Liver (tissue), 9 donors: ENCODE data around the gene PNPLA6. TPM values are rescaled to one million over a fixed set of nuclear protein-coding genes. Genes with fewer than 3 reads are reported as not detected.

ENCODE experiments used
- DNase-seq: peaks from one replicate; pipeline ENCODE4 v3.0.0-alpha.2; 2017; ENCODE audit warnings: low spot score
- H3K27ac ChIP-seq, 2 donors: one replicate each; pipeline ENCODE4 v1.7.0; 2013; ENCODE audit warnings: inconsistent platforms in 2 of 2, low read length in 2 of 2, control low read depth in 1 of 2, low read depth in 1 of 2, mild to moderate bottlenecking in 1 of 2
- H3K27me3 ChIP-seq, 4 donors: one replicate each; pipeline versions ENCODE4 v1.6.1 to v1.7.0; 2013; ENCODE audit warnings: low read length in 3 of 4, inconsistent platforms in 1 of 4, mild to moderate bottlenecking in 1 of 4, moderate library complexity in 1 of 4; ENCODE audit not compliant: control insufficient read depth in 4 of 4, insufficient read depth in 4 of 4
- H3K36me3 ChIP-seq, 4 donors: one replicate each; pipeline versions ENCODE4 v1.6.1 to v1.7.0; 2013; ENCODE audit warnings: low read length in 3 of 4, mild to moderate bottlenecking in 3 of 4, low read depth in 1 of 4, moderate library complexity in 1 of 4; ENCODE audit not compliant: control insufficient read depth in 4 of 4, insufficient read depth in 3 of 4
- H3K4me1 ChIP-seq, 4 donors: one replicate each; pipeline versions ENCODE4 v1.6.1 to v1.7.0; 2013; ENCODE audit warnings: low read length in 3 of 4, mild to moderate bottlenecking in 3 of 4, moderate library complexity in 1 of 4; ENCODE audit not compliant: control insufficient read depth in 4 of 4, insufficient read depth in 4 of 4
- H3K4me3 ChIP-seq, 3 donors: one replicate each; pipeline versions ENCODE4 v1.6.1 to v1.7.0; 2013; ENCODE audit warnings: low read length in 3 of 3, control low read depth in 1 of 3, low read depth in 1 of 3, mild to moderate bottlenecking in 1 of 3
- H3K9ac ChIP-seq, 2 donors: one replicate each; pipeline ENCODE4 v1.7.0; 2013; ENCODE audit warnings: low read length in 2 of 2, mild to moderate bottlenecking in 2 of 2, moderate library complexity in 2 of 2, control low read depth in 1 of 2, low read depth in 1 of 2
- H3K9me3 ChIP-seq, 4 donors: one replicate each; pipeline versions ENCODE4 v1.6.1 to v1.7.0; 2013; ENCODE audit warnings: low read length in 3 of 4; ENCODE audit not compliant: control insufficient read depth in 4 of 4
- FOXA1 ChIP-seq: IDR thresholded peaks from 2 replicates; pipeline ENCODE4 v1.6.1; 2016; ENCODE audit warnings: antibody characterized with exemption
- FOXA2 ChIP-seq: IDR thresholded peaks from 2 replicates; pipeline ENCODE4 v1.6.1; 2016; ENCODE audit warnings: antibody characterized with exemption
- GABPA ChIP-seq, 2 donors: IDR thresholded peaks in 1 of 2; conservative IDR thresholded peaks in 1 of 2; 2 replicates each; pipeline ENCODE4 v1.6.1; 2016; ENCODE audit warnings: antibody characterized with exemption in 2 of 2, mild to moderate bottlenecking in 1 of 2, moderate library complexity in 1 of 2
- HNF4G ChIP-seq: IDR thresholded peaks from 2 replicates; pipeline ENCODE4 v1.6.1; 2016; ENCODE audit warnings: antibody characterized with exemption
- NR2F2 ChIP-seq: IDR thresholded peaks from 2 replicates; pipeline ENCODE4 v1.6.1; 2016; ENCODE audit warnings: antibody characterized with exemption
- RAD21 ChIP-seq, 2 donors: IDR thresholded peaks; 2 replicates each; pipeline ENCODE4 v1.6.1; 2016; ENCODE audit warnings: antibody characterized with exemption in 2 of 2, mild to moderate bottlenecking in 2 of 2
- SP1 ChIP-seq: IDR thresholded peaks from 2 replicates; pipeline ENCODE4 v1.6.1; 2018; ENCODE audit warnings: antibody characterized with exemption, mild to moderate bottlenecking
- TAF1 ChIP-seq: conservative IDR thresholded peaks from 2 replicates; pipeline ENCODE4 v1.6.1; 2016; ENCODE audit warnings: antibody characterized with exemption, mild to moderate bottlenecking
- YY1 ChIP-seq: IDR thresholded peaks from 2 replicates; pipeline ENCODE4 v1.6.1; 2016; ENCODE audit warnings: antibody characterized with exemption, mild to moderate bottlenecking
- WGBS: extraction: QIAGEN DNeasy Blood & Tissue Kit; methylation state at CpG from one replicate; pipeline ENCODE4 v1.1.7; 2013; 5-methylcytosine and 5-hydroxymethylcytosine counted together
- polyA plus RNA-seq, 2 donors: library from polyadenylated mRNA; stranded (reverse) in 1 of 2; unstranded in 1 of 2; fragments of 200-250 nt in 1 of 2; fragments of >200 nt in 1 of 2; fragmentation: Nextera tagmentation in 1 of 2; extraction: Ambion mirVana in 1 of 2; gene quantifications; one replicate each; pipeline versions ENCODE4 v1.2.1 to v1.2.3, GENCODE V29; 2013 to 2015
- total RNA-seq, 2 donors: library from RNA; depleted of rRNA; stranded (reverse); fragments of >200 nt; gene quantifications; one replicate each; pipeline ENCODE4 v1.2.3, GENCODE V29; 2014
- TF ChIP-seq, protein P1 (sequence below): IDR thresholded peaks from 2 replicates; pipeline ENCODE4 v1.6.1; 2016; ENCODE audit warnings: antibody characterized with exemption
- TF ChIP-seq, protein P2 (sequence below): IDR thresholded peaks from 2 replicates; pipeline ENCODE4 v1.6.1; 2016; ENCODE audit warnings: antibody characterized with exemption
- TF ChIP-seq, protein P3 (sequence below): IDR thresholded peaks from 2 replicates; pipeline ENCODE4 v1.6.1; 2016; ENCODE audit warnings: antibody characterized with exemption, mild to moderate bottlenecking
- donor health status: healthy.
- donor health status: healthy.
- donor health status: healthy.
- donor health status: healthy.
- donor health status: healthy.

PNPLA6 gene
- total and polyA plus RNA-seq, 4 donors = 20.9 to 68.4 (median 28.0) TPM

DNA sequence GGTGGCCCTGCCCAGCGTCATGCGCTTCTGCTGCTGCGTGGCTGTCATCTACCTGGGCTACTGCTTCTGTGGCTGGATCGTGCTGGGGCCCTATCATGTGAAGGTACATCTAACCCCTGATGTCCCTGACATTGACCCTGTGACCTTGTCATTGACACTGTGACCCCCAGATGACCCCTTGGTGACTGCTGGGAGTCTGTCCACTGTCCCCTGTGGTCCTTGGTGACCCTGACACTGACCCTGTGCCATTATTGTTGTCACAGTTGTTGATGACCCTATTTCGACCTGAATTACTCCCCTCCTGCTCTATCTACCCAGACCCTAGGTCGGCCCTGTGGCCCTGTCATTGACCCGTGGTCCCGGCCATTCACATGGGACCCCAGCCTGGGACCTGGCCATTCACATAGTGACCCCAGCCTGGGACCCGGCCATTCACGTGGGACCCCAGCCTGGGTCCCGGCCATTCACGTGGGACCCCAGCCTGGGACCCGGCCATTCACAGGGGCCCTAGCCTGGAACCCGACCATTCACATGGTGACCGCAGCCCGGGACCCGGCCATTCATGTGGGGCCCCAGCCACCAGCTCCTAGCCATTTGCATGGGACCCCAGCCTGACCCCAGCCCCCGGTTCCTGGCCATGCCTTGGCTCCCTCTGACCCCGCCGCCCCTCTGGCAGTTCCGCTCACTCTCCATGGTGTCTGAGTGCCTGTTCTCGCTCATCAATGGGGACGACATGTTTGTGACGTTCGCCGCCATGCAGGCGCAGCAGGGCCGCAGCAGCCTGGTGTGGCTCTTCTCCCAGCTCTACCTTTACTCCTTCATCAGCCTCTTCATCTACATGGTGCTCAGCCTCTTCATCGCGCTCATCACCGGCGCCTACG is 5.7 kb upstream of the PNPLA6 start:
- Histone ChIP-seq H3K4me1 (peaks cover 4 to 16% (median 12%) of the 10 kb centered on the region in 4 donors), H3K9ac (no peak overlapping the region), H3K27me3 (no peaks in the 10 kb centered on the region), H3K9me3 (no peaks in the 10 kb centered on the region), H3K4me3 (no peak overlapping the region), H3K27ac (no peak overlapping the region), H3K36me3 (peaks cover 0 to 21% (median 5%) of the 10 kb centered on the region in 4 donors)
- WGBS = 95% methylated on average over 33 of the region's 33 CpGs
- no peak for DNase-seq
- TF ChIP-seq HNF4G = no peak
- no peak for TF ChIP-seq NR2F2
- no peak for TF ChIP-seq SP1
- no peak for TF ChIP-seq TAF1
- no peak for TF ChIP-seq RAD21 (IDR thresholded peaks at IDR 0.05)
- TF ChIP-seq, protein P1, sequence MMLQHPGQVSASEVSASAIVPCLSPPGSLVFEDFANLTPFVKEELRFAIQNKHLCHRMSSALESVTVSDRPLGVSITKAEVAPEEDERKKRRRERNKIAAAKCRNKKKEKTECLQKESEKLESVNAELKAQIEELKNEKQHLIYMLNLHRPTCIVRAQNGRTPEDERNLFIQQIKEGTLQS = no peak
- TF ChIP-seq FOXA1 = no peak
- no peak for TF ChIP-seq YY1
- TF ChIP-seq FOXA2 = no peak
- TF ChIP-seq, protein P2, sequence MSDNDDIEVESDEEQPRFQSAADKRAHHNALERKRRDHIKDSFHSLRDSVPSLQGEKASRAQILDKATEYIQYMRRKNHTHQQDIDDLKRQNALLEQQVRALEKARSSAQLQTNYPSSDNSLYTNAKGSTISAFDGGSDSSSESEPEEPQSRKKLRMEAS = no peak

DNA sequence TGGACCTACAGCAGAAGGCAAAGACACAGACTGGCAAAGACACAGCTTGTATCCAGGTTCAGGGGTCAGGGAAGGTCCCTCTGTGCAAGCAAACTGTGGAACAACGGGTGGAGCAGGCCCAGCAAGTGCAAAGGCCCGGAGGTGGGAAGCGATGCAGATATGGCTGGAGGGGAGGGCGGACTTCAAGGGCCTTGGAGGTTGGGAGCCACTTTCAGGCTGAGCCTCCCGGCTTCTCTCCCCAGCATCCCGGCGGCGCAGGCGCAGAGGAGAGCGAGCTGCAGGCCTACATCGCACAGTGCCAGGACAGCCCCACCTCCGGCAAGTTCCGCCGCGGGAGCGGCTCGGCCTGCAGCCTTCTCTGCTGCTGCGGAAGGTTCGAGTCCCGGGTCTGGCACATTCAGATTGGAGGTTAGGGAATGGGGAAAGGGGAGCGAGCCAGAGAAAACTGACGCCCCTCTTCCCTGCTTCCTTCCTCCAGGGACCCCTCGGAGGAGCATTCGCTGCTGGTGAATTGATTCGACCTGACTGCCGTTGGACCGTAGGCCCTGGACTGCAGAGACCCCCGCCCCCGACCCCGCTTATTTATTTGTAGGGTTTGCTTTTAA is 2.1 kb upstream of the PNPLA6 start:
- Histone ChIP-seq H3K27ac (peak overlapping the region; percentile 84 to 95), H3K36me3 (peaks cover 0 to 22% (median 2%) of the 10 kb centered on the region in 4 donors), H3K4me3 (peak overlapping the region in 2 of 3 donors; percentile 59 to 71), H3K9me3 (no peaks in the 10 kb centered on the region), H3K9ac (peak overlapping the region in 1 of 2 donors; percentile 86), H3K27me3 (no peaks in the 10 kb centered on the region), H3K4me1 (peaks cover 4 to 31% (median 22%) of the 10 kb centered on the region in 4 donors)
- TF ChIP-seq, protein P3, sequence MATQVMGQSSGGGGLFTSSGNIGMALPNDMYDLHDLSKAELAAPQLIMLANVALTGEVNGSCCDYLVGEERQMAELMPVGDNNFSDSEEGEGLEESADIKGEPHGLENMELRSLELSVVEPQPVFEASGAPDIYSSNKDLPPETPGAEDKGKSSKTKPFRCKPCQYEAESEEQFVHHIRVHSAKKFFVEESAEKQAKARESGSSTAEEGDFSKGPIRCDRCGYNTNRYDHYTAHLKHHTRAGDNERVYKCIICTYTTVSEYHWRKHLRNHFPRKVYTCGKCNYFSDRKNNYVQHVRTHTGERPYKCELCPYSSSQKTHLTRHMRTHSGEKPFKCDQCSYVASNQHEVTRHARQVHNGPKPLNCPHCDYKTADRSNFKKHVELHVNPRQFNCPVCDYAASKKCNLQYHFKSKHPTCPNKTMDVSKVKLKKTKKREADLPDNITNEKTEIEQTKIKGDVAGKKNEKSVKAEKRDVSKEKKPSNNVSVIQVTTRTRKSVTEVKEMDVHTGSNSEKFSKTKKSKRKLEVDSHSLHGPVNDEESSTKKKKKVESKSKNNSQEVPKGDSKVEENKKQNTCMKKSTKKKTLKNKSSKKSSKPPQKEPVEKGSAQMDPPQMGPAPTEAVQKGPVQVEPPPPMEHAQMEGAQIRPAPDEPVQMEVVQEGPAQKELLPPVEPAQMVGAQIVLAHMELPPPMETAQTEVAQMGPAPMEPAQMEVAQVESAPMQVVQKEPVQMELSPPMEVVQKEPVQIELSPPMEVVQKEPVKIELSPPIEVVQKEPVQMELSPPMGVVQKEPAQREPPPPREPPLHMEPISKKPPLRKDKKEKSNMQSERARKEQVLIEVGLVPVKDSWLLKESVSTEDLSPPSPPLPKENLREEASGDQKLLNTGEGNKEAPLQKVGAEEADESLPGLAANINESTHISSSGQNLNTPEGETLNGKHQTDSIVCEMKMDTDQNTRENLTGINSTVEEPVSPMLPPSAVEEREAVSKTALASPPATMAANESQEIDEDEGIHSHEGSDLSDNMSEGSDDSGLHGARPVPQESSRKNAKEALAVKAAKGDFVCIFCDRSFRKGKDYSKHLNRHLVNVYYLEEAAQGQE = no peak
- TF ChIP-seq, protein P2 = no peak
- TF ChIP-seq YY1 (no peak), FOXA2 (no peak), HNF4G (no peak), GABPA (IDR thresholded peaks at IDR 0.05 in 1 of 2, conservative IDR thresholded peaks at IDR 0.05 in 1 of 2) (no peak), SP1 (no peak), FOXA1 (no peak)
- no peak for DNase-seq
- 31% methylated on average over 30 of the region's 30 CpGs for WGBS
